H9 (cell line): ENCODE data around the gene PLXNA2. TPM values are rescaled to one million over a fixed set of nuclear protein-coding genes. Genes with fewer than 3 reads are reported as not detected.

Experiments used
- DNase-seq: peaks from one replicate; pipeline ENCODE4 v3.0.0-alpha.2; 2017
- H2AFZ ChIP-seq: one replicate; pipeline ENCODE4 v1.6.1; 2013; ENCODE audit warnings: mild to moderate bottlenecking, low read length, control low read depth, moderate library complexity
- H2AK5ac ChIP-seq: 2 replicates; pipeline ENCODE4 v1.6.1; 2013; ENCODE audit warnings: low read length, control low read depth, mixed read lengths; ENCODE audit not compliant: insufficient read length
- H2BK120ac ChIP-seq: one replicate; pipeline ENCODE4 v1.6.1; 2013; ENCODE audit warnings: low read depth, mild to moderate bottlenecking, low read length, control low read depth, inconsistent platforms; ENCODE audit not compliant: poor library complexity, severe bottlenecking
- H2BK12ac ChIP-seq: 2 replicates; pipeline ENCODE4 v1.6.1; 2013; ENCODE audit warnings: low read length, control low read depth, mixed read lengths, low read depth; ENCODE audit not compliant: insufficient read length
- H2BK15ac ChIP-seq: 2 replicates; pipeline ENCODE4 v1.6.1; 2013; ENCODE audit warnings: low read depth, low read length, control low read depth
- H2BK20ac ChIP-seq: one replicate; pipeline ENCODE4 v1.6.1; 2013; ENCODE audit warnings: low read depth, mild to moderate bottlenecking, low read length, control low read depth, inconsistent platforms; ENCODE audit not compliant: poor library complexity, severe bottlenecking
- H2BK5ac ChIP-seq: 2 replicates; pipeline ENCODE4 v1.6.1; 2013; ENCODE audit warnings: low read length, control low read depth, mixed read lengths; ENCODE audit not compliant: insufficient read length
- H3K14ac ChIP-seq: 2 replicates; pipeline ENCODE4 v1.6.1; 2013; ENCODE audit warnings: low read length, control low read depth; ENCODE audit not compliant: insufficient read depth
- H3K18ac ChIP-seq: 2 replicates; pipeline ENCODE4 v1.6.1; 2013; ENCODE audit warnings: low read depth, mild to moderate bottlenecking, mixed read lengths, low read length, control low read depth; ENCODE audit not compliant: insufficient read length
- H3K23ac ChIP-seq: 2 replicates; pipeline ENCODE4 v1.6.1; 2013; ENCODE audit warnings: low read length, control low read depth, mixed read lengths, low read depth; ENCODE audit not compliant: insufficient read length
- H3K23me2 ChIP-seq: 2 replicates; pipeline ENCODE4 v1.6.1; 2013; ENCODE audit warnings: low read depth, mild to moderate bottlenecking, mixed read lengths, low read length, control low read depth; ENCODE audit not compliant: insufficient read length, poor library complexity, severe bottlenecking
- H3K27ac ChIP-seq: 2 replicates; pipeline ENCODE4 v1.5.1; 2013; ENCODE audit warnings: low read length, control low read depth, mixed read lengths, low read depth; ENCODE audit not compliant: insufficient read length
- H3K27me3 ChIP-seq: 2 replicates; pipeline ENCODE4 v1.6.1; 2013; ENCODE audit warnings: low read length, control low read depth, inconsistent platforms; ENCODE audit not compliant: insufficient read depth
- H3K4ac ChIP-seq: 2 replicates; pipeline ENCODE4 v1.6.1; 2013; ENCODE audit warnings: low read depth, mild to moderate bottlenecking, control low read depth, inconsistent platforms, low read length, moderate library complexity
- H3K4me1 ChIP-seq: 2 replicates; pipeline ENCODE4 v1.6.1; 2013; ENCODE audit warnings: low read length, control low read depth, inconsistent platforms; ENCODE audit not compliant: insufficient read depth
- H3K4me2 ChIP-seq: 2 replicates; pipeline ENCODE4 v1.6.1; 2013; ENCODE audit warnings: low read length, control low read depth, mixed read lengths; ENCODE audit not compliant: insufficient read length, insufficient read depth
- H3K56ac ChIP-seq: 2 replicates; pipeline ENCODE4 v1.6.1; 2013; ENCODE audit warnings: low read depth, mild to moderate bottlenecking, mixed read lengths, low read length, control low read depth; ENCODE audit not compliant: insufficient read length
- H3K79me1 ChIP-seq: 2 replicates; pipeline ENCODE4 v1.6.1; 2013; ENCODE audit warnings: low read depth, mild to moderate bottlenecking, moderate library complexity, low read length, control low read depth, inconsistent platforms; ENCODE audit not compliant: insufficient read depth, poor library complexity, severe bottlenecking
- H3K79me2 ChIP-seq: 2 replicates; pipeline ENCODE4 v1.6.1; 2013; ENCODE audit warnings: low read length, control low read depth, inconsistent platforms; ENCODE audit not compliant: insufficient read depth
- H3K9ac ChIP-seq: 2 replicates; pipeline ENCODE4 v1.6.1; 2013; ENCODE audit warnings: low read length, control low read depth, mixed read lengths; ENCODE audit not compliant: insufficient read length; ENCODE audit errors: extremely low read depth
- H3K9me3 ChIP-seq: one replicate; pipeline ENCODE4 v1.6.1; 2013; ENCODE audit warnings: low read depth, low read length, inconsistent platforms; ENCODE audit not compliant: control insufficient read depth
- H3T11ph ChIP-seq: one replicate; pipeline ENCODE4 v1.6.1; 2013; ENCODE audit warnings: mild to moderate bottlenecking, low read length, control low read depth, inconsistent platforms
- H4K20me1 ChIP-seq: one replicate; pipeline ENCODE4 v1.6.1; 2013; ENCODE audit not compliant: control insufficient read depth, insufficient read length, insufficient read depth
- H4K5ac ChIP-seq: 2 replicates; pipeline ENCODE4 v1.6.1; 2013; ENCODE audit warnings: low read depth, mild to moderate bottlenecking, mixed read lengths, low read length, control low read depth; ENCODE audit not compliant: insufficient read length
- H4K8ac ChIP-seq: replicated peaks from 2 replicates; pipeline ENCODE4 v1.6.1; 2013; ENCODE audit warnings: low read length, control low read depth, mixed read lengths, low read depth; ENCODE audit not compliant: insufficient read length
- H4K91ac ChIP-seq: 2 replicates; pipeline ENCODE4 v1.6.1; 2013; ENCODE audit warnings: low read depth, mild to moderate bottlenecking, moderate library complexity, mixed read lengths, low read length, control low read depth; ENCODE audit not compliant: insufficient read length
- H3K27ac Mint-ChIP-seq, 3 experiments: 2 replicates in 2 of 3; 3 replicates in 1 of 3; pipeline ENCODE4 v1.8.0; 2020 to 2021; ENCODE audit warnings: mixed read lengths in 3 of 3, mild to moderate bottlenecking in 1 of 3, moderate library complexity in 1 of 3
- H3K27me3 Mint-ChIP-seq: 2 replicates; pipeline ENCODE4 v1.8.0; 2021; ENCODE audit warnings: low read depth, mild to moderate bottlenecking, moderate library complexity, mixed read lengths
- H3K36me3 Mint-ChIP-seq, 3 experiments: 2 replicates in 2 of 3; 3 replicates in 1 of 3; pipeline ENCODE4 v1.8.0; 2020 to 2021; ENCODE audit warnings: low read depth in 3 of 3, mixed read lengths in 3 of 3; ENCODE audit not compliant: insufficient read depth in 1 of 3
- H3K4me1 Mint-ChIP-seq, 2 experiments: 2 replicates each; pipeline ENCODE4 v1.8.0; 2020; ENCODE audit warnings: mixed read lengths in 2 of 2
- H3K4me3 Mint-ChIP-seq, 2 experiments: 2 replicates in 1 of 2; 3 replicates in 1 of 2; pipeline ENCODE4 v1.8.0; 2020 to 2021; ENCODE audit warnings: mild to moderate bottlenecking in 2 of 2, mixed read lengths in 2 of 2, moderate library complexity in 1 of 2
- H3K9me3 Mint-ChIP-seq, 2 experiments: 2 replicates in 1 of 2; 3 replicates in 1 of 2; pipeline ENCODE4 v1.8.0; 2020; ENCODE audit warnings: mild to moderate bottlenecking in 2 of 2, mixed read lengths in 2 of 2, moderate library complexity in 1 of 2
- WGBS: extraction: QIAGEN DNeasy Blood & Tissue Kit; methylation state at CpG from one replicate; pipeline ENCODE4 v1.1.7; 2013; ENCODE audit warnings: missing lambda C conversion rate, low lambda C conversion rate, mixed read lengths; ENCODE audit not compliant: insufficient read length; ENCODE audit errors: extremely low coverage; 5-methylcytosine and 5-hydroxymethylcytosine counted together
- total RNA-seq: library from RNA; stranded (reverse); gene quantifications from 2 replicates; pipeline ENCODE4 v1.2.1, GENCODE V29; 2021
- TF ChIP-seq, protein P1 (sequence below): fragments of 200-600 bp; sonication (generic); conservative IDR thresholded peaks from 3 replicates; pipeline ENCODE4 v1.8.0; 2021; ENCODE audit warnings: antibody characterized with exemption, mild to moderate bottlenecking

PLXNA2 gene
- total RNA-seq, 1 experiment from 2014 or later, result 0.57 TPM

GRCh38 chr1:208243527-208243966 is 637 bp downstream of the PLXNA2 start:
- no peak overlapping the region for H3K9ac ChIP-seq
- peak overlapping the region; percentile 84 to 94 for H3K4me3 Mint-ChIP-seq
- no peaks in the 10 kb centered on the region for H4K20me1 ChIP-seq
- H2BK20ac ChIP-seq, result no peak overlapping the region
- H4K91ac ChIP-seq, result no peak overlapping the region
- no peak overlapping the region for H3T11ph ChIP-seq
- DNase-seq, result no peak
- peaks cover 83% of the 10 kb centered on the region for H3K27me3 Mint-ChIP-seq
- H3K56ac ChIP-seq, result no peak overlapping the region
- TF ChIP-seq, protein P1, sequence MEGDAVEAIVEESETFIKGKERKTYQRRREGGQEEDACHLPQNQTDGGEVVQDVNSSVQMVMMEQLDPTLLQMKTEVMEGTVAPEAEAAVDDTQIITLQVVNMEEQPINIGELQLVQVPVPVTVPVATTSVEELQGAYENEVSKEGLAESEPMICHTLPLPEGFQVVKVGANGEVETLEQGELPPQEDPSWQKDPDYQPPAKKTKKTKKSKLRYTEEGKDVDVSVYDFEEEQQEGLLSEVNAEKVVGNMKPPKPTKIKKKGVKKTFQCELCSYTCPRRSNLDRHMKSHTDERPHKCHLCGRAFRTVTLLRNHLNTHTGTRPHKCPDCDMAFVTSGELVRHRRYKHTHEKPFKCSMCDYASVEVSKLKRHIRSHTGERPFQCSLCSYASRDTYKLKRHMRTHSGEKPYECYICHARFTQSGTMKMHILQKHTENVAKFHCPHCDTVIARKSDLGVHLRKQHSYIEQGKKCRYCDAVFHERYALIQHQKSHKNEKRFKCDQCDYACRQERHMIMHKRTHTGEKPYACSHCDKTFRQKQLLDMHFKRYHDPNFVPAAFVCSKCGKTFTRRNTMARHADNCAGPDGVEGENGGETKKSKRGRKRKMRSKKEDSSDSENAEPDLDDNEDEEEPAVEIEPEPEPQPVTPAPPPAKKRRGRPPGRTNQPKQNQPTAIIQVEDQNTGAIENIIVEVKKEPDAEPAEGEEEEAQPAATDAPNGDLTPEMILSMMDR, result no peak
- H3K27me3 ChIP-seq, result peaks cover 24% of the 10 kb centered on the region; the same call in 1 of the 2 replicates
- H3K4me1 ChIP-seq, result no peaks in the 10 kb centered on the region
- no peak overlapping the region for H3K27ac ChIP-seq
- no peak overlapping the region for H3K23ac ChIP-seq
- H4K8ac ChIP-seq, result no peak overlapping the region
- H3K9me3 Mint-ChIP-seq, result peaks cover 0 to 4% of the 10 kb centered on the region in 2 experiments; a peak in 1 of 5 replicates
- H2AFZ ChIP-seq, result no peak overlapping the region
- peak overlapping the region; percentile 70 for H3K4me2 ChIP-seq
- H4K5ac ChIP-seq, result no peak overlapping the region
- H3K79me2 ChIP-seq, result no peaks in the 10 kb centered on the region
- H2AK5ac ChIP-seq, result no peak overlapping the region
- H3K14ac ChIP-seq, result no peak overlapping the region
- no peak overlapping the region for H3K18ac ChIP-seq
- H3K36me3 Mint-ChIP-seq, result no peaks in the 10 kb centered on the region; a peak in 2 of 7 replicates
- H2BK12ac ChIP-seq, result no peak overlapping the region
- no peak overlapping the region for H3K27ac Mint-ChIP-seq
- no peaks in the 10 kb centered on the region for H3K79me1 ChIP-seq
- no peaks in the 10 kb centered on the region for H3K9me3 ChIP-seq
- peaks cover 27 to 29% of the 10 kb centered on the region in 2 experiments for H3K4me1 Mint-ChIP-seq
- H3K23me2 ChIP-seq, result peaks cover 19% of the 10 kb centered on the region
- H2BK120ac ChIP-seq, result no peak overlapping the region
- no CpG with 5 or more reads among the region's 54 CpGs for WGBS
- H3K4ac ChIP-seq, result no peak overlapping the region
- no peak overlapping the region for H2BK5ac ChIP-seq
- H2BK15ac ChIP-seq, result no peak overlapping the region
